HepG2 (cell line): ENCODE results near the gene WNT6. TPM values are rescaled to one million over a fixed set of nuclear protein-coding genes. Genes with fewer than 3 reads are reported as not detected.
"Not testable (repeated sequence)": the region's sequence is repeated elsewhere in the genome, so short reads cannot be mapped to it uniquely, and the experiment has no call there.

ENCODE experiments used
- ATAC-seq: fragments of 200-7000 bp; cut with Tn5 transposase; 3 replicates; pipeline ENCODE4 v1.9.1; 2020; ENCODE audit warnings: mild to moderate bottlenecking, moderate library complexity
- BruUV-seq: library from RNA; stranded (reverse); fragments of 400-500 nt; replicated peaks from 2 replicates; lab custom pipeline; 2021; lab: Mats Ljungman, UMichigan
- CTCF ChIA-PET: fragments of 300-600 bp; formaldehyde crosslinking; extraction: SDS; loops from one replicate; lab custom pipeline; 2021; ENCODE audit warnings: low total read pairs, inconsistent platforms, low intra/inter-chr PET ratio; lab: Yijun Ruan, JAX
- POLR2A ChIA-PET: fragments of 350-600 bp; sonication (Branson Sonifier 250); formaldehyde crosslinking; loops from one replicate; lab custom pipeline; 2020; ENCODE audit warnings: antibody characterized with exemption, inconsistent platforms; lab: Yijun Ruan, JAX
- DNase-seq: peaks from one replicate; pipeline ENCODE4 v3.0.0-alpha.2; 2015; ENCODE audit warnings: low spot score
- FAIRE-seq: peaks from 3 replicates; lab custom pipeline; 2011; peaks lifted over from hg19 to GRCh38; lab: Jason Lieb, UNC
- H2AFZ ChIP-seq: one replicate; pipeline ENCODE4 v1.6.1; 2011; ENCODE audit warnings: low read length, inconsistent platforms
- H3K27ac ChIP-seq: fragments of 300-600 bp; 3 replicates; pipeline ENCODE4 v1.8.0; 2011; ENCODE audit warnings: mixed run types, mild to moderate bottlenecking, mixed read lengths, low read length, inconsistent platforms; ENCODE audit not compliant: insufficient read depth; ENCODE audit errors: extremely low read length
- H3K27me3 ChIP-seq, 2 experiments: fragments of 200-600 bp in 1 of 2; 2 replicates in 1 of 2; 3 replicates in 1 of 2; pipeline versions ENCODE4 v1.6.0 to v1.8.0; 2011; ENCODE audit warnings: low read length in 2 of 2, mild to moderate bottlenecking in 2 of 2, moderate library complexity in 2 of 2, inconsistent platforms in 1 of 2; ENCODE audit not compliant: insufficient read depth in 2 of 2, control insufficient read depth in 1 of 2
- H3K36me3 ChIP-seq, 2 experiments: fragments of 200-600 bp in 1 of 2; replicated peaks in 1 of 2; 2 replicates in 1 of 2; 3 replicates in 1 of 2; pipeline versions ENCODE4 v1.5.1 to v1.8.0; 2011; ENCODE audit warnings: low read length in 2 of 2, inconsistent platforms in 1 of 2; ENCODE audit not compliant: insufficient read depth in 2 of 2, control insufficient read depth in 1 of 2
- H3K4me1 ChIP-seq: 2 replicates; pipeline ENCODE4 v1.5.1; 2012; ENCODE audit warnings: low read length, inconsistent platforms; ENCODE audit not compliant: insufficient read depth
- H3K4me2 ChIP-seq: 2 replicates; pipeline ENCODE4 v1.6.0; 2011; ENCODE audit warnings: low read depth, low read length, inconsistent platforms
- H3K4me3 ChIP-seq, 3 experiments: fragments of 200-600 bp in 1 of 3; sonication (generic), shearing (Covaris generic) in 1 of 3; replicated peaks in 1 of 3; 2 replicates each; pipeline ENCODE4 v1.5.1; 2011 to 2016; ENCODE audit warnings: low read length in 3 of 3, inconsistent platforms in 2 of 3, low read depth in 2 of 3, mild to moderate bottlenecking in 2 of 3, control low read depth in 1 of 3, mixed read lengths in 1 of 3; ENCODE audit not compliant: insufficient read depth in 1 of 3
- H3K79me2 ChIP-seq: one replicate; pipeline ENCODE4 v1.6.1; 2011; ENCODE audit warnings: low read length, inconsistent platforms; ENCODE audit not compliant: insufficient read depth
- H3K9ac ChIP-seq: 2 replicates; pipeline ENCODE4 v1.6.0; 2011; ENCODE audit warnings: mild to moderate bottlenecking, low read depth, low read length, inconsistent platforms; ENCODE audit not compliant: insufficient read depth
- H3K9me3 ChIP-seq: 2 replicates; pipeline ENCODE4 v1.5.1; 2012; ENCODE audit warnings: mild to moderate bottlenecking, low read length
- H4K20me1 ChIP-seq: 2 replicates; pipeline ENCODE4 v1.6.0; 2011; ENCODE audit warnings: inconsistent platforms, mild to moderate bottlenecking, low read length, moderate library complexity; ENCODE audit not compliant: insufficient read depth
- CEBPG ChIP-seq: IDR thresholded peaks from 2 replicates; pipeline ENCODE4 v1.6.1; 2016
- EP300 ChIP-seq, 3 experiments: sonication (generic) in 1 of 3; formaldehyde crosslinking in 1 of 3; IDR thresholded peaks; 2 replicates each; pipeline versions ENCODE4 v1.5.1 to v1.6.1; 2011 to 2020; ENCODE audit warnings: low read depth in 2 of 3, low read length in 2 of 3, borderline replicate concordance in 1 of 3, improper control_type of control experiment in 1 of 3, mild to moderate bottlenecking in 1 of 3, missing genetic modification reagents in 1 of 3, moderate library complexity in 1 of 3
- FOXP4 ChIP-seq: sonication (generic); formaldehyde crosslinking; IDR thresholded peaks from 2 replicates; pipeline ENCODE4 v1.4.0; 2020; ENCODE audit warnings: missing genetic modification reagents
- HNRNPK ChIP-seq: fragments of 200-400 bp; formaldehyde crosslinking; IDR thresholded peaks from 2 replicates; pipeline ENCODE4 v1.6.1; 2018; ENCODE audit warnings: low read length, low read depth, moderate library complexity, mild to moderate bottlenecking; ENCODE audit not compliant: poor library complexity, severe bottlenecking
- HOXA3 ChIP-seq: sonication (generic); formaldehyde crosslinking; IDR thresholded peaks from 2 replicates; pipeline ENCODE4 v1.5.0; 2020; ENCODE audit warnings: missing genetic modification reagents
- HOXD1 ChIP-seq: sonication (generic); formaldehyde crosslinking; IDR thresholded peaks from 2 replicates; pipeline ENCODE4 v1.5.0; 2020; ENCODE audit warnings: missing genetic modification reagents
- PATZ1 ChIP-seq: sonication (generic); formaldehyde crosslinking; IDR thresholded peaks from 2 replicates; pipeline ENCODE4 v1.4.0; 2020; ENCODE audit warnings: missing genetic modification reagents
- SOX13 ChIP-seq, 3 experiments: fragments of 450-650 bp in 1 of 3; sonication (generic) in 1 of 3; formaldehyde crosslinking in 1 of 3; IDR thresholded peaks in 2 of 3; conservative IDR thresholded peaks in 1 of 3; 2 replicates each; pipeline versions ENCODE4 v1.5.0 to v1.6.1; 2016 to 2020; ENCODE audit warnings: antibody characterized with exemption in 1 of 3, mild to moderate bottlenecking in 1 of 3, missing compliant biosample characterization in 1 of 3, missing genetic modification reagents in 1 of 3, moderate library complexity in 1 of 3
- SOX5 ChIP-seq: IDR thresholded peaks from 2 replicates; pipeline ENCODE4 v1.6.1; 2016; ENCODE audit warnings: borderline replicate concordance
- SP5 ChIP-seq: IDR thresholded peaks from 2 replicates; pipeline ENCODE4 v1.6.1; 2016; ENCODE audit warnings: low read depth, borderline replicate concordance
- TFDP1 ChIP-seq: IDR thresholded peaks from 2 replicates; pipeline ENCODE4 v1.6.1; 2016; ENCODE audit warnings: missing compliant biosample characterization, missing genetic modification reagents, borderline replicate concordance
- ZNF275 ChIP-seq: sonication (generic); formaldehyde crosslinking; IDR thresholded peaks from 2 replicates; pipeline ENCODE4 v1.8.0; 2022; ENCODE audit warnings: missing genetic modification reagents, mild to moderate bottlenecking, inconsistent platforms, borderline replicate concordance
- WGBS: methylation state at CpG from one replicate; pipeline ENCODE4 v1.1.6; 2017; ENCODE audit warnings: low lambda C conversion rate; 5-methylcytosine and 5-hydroxymethylcytosine counted together
- in situ Hi-C: cut with HindIII; loops from 2 replicates; pipeline ENCODE4 v1.10.0; 2017; ENCODE audit warnings: low pct_unique_long_range_greater_than_20kb; ENCODE audit not compliant: extremely low pct_ligation_motif_present
- intact Hi-C: fragments of 100-400 bp; cut with micrococcal nuclease; formaldehyde crosslinking; loops from one replicate; pipeline ENCODE4 v1.10.0; 2022; ENCODE audit not compliant: unreplicated experiment
- polyA plus RNA-seq, 8 experiments: library from polyadenylated mRNA; depleted of rRNA in 3 of 8; stranded (reverse) in 7 of 8; unstranded in 1 of 8; fragments of >200 nt; fragmentation: Illumina TruSeq in 4 of 8; extraction: Trizol in 4 of 8; gene quantifications; 2 replicates each; pipeline versions ENCODE4 v1.2.1 to v1.2.3, GENCODE V29; 2011 to 2016; ENCODE audit warnings: low read depth in 4 of 8, missing spikeins in 1 of 8, mixed read lengths in 1 of 8; ENCODE audit not compliant: insufficient read depth in 1 of 8
- total RNA-seq, 5 experiments: library from RNA; depleted of rRNA; stranded (reverse); fragments of >200 nt; fragmentation: Illumina TruSeq; extraction: Trizol; gene quantifications; 2 replicates each; pipeline ENCODE4 v1.2.3, GENCODE V29; 2016; ENCODE audit warnings: low read depth in 1 of 5

Gene WNT6
- total and polyA plus RNA-seq, 2 of the 13 experiments (the other 11 are each of a cell fraction or from before 2014, with no cell fraction given) = 0.20 TPM; not detected in 1

GRCh38 chr2:218846963-218847362, 12.6 kb upstream of the WNT6 start:
- not testable (repeated sequence) for H3K79me2 ChIP-seq; H3K36me3 ChIP-seq; H2AFZ ChIP-seq; H3K9me3 ChIP-seq; H4K20me1 ChIP-seq; H3K9ac ChIP-seq; BruUV-seq; TF ChIP-seq EP300 (CRISPR knock-in tag; IDR thresholded peaks at IDR 0.05; ENCODE audit: borderline replicate concordance); SOX13 (IDR thresholded peaks at IDR 0.05)
- ATAC-seq (peak; percentile 24), DNase-seq (peak; percentile 63), FAIRE-seq (peak; percentile 23)
- WGBS = 42% methylated on average over 18 of the region's 18 CpGs
- H3K27ac ChIP-seq = peak overlapping the region; percentile 2
- H3K27me3 ChIP-seq = peaks cover 2 to 29% of the 10 kb centered on the region in 2 experiments; a peak in 3 of 5 replicates
- peak overlapping the region in 2 of 3 experiments; percentile 34 to 63; a peak in 2 of 6 replicates for H3K4me3 ChIP-seq
- H3K4me1 ChIP-seq = peaks cover 29% of the 10 kb centered on the region
- CTCF ChIA-PET = interaction anchor here (1.2 to 3.7 kb wide), 10 partner anchors 41 to 199 kb away, joined by 3 to 241 read pairs (median 14); partner anchors contain the start of genes BCS1L, CYP27A1, TTLL4 and ZNF142
- in situ Hi-C loops (loop anchor here (25.0 kb wide), 1 partner anchor 110 kb away; no protein-coding TSS in a partner anchor), intact Hi-C loops (loop anchor here (1.0 to 2.0 kb wide), 6 partner anchors 64 to 198 kb away; partner anchors contain the start of genes CYP27A1 and TTLL4)
- H3K4me2 ChIP-seq = peak overlapping the region; percentile 82
- POLR2A ChIA-PET = interaction anchor here (1.1 to 2.6 kb wide), 7 partner anchors 65 to 188 kb away, joined by 3 to 13 read pairs (median 7); partner anchors contain the start of genes BCS1L, CYP27A1, TTLL4 and ZNF142
- peak; percentile 30; the same call in 1 of the 2 replicates for TF ChIP-seq TFDP1 (CRISPR knock-in tag)
- peak; percentile 36; the same call in 1 of the 2 replicates for TF ChIP-seq HOXA3
- peak; percentile 70 for TF ChIP-seq CEBPG
- TF ChIP-seq HNRNPK = peak; percentile 8
- peak; percentile 18; the same call in 1 of the 2 replicates for TF ChIP-seq SOX5 (CRISPR knock-in tag)
- 0 out of 2 replicates have a peak, but pooled peaks have one; percentile 2 for TF ChIP-seq ZNF275 (CRISPR knock-in tag)
- TF ChIP-seq EP300 (IDR thresholded peaks at IDR 0.05; ENCODE audit: low read depth in 2 of 2, low read length in 2 of 2) = peak in 1 of 2 experiments; percentile 20; a peak in 1 of 4 replicates
- TF ChIP-seq PATZ1 (CRISPR knock-in tag) = peak; percentile 41; the same call in 1 of the 2 replicates
- TF ChIP-seq SOX13 (CRISPR knock-in tag; conservative IDR thresholded peaks at IDR 0.05 in 1 of 2, IDR thresholded peaks at IDR 0.05 in 1 of 2) = peak in 1 of 2 experiments; percentile 34; a peak in 1 of 4 replicates
- peak; percentile 13; the same call in 1 of the 2 replicates for TF ChIP-seq FOXP4 (CRISPR knock-in tag)
- 0 out of 2 replicates have a peak, but pooled peaks have one; percentile 11 for TF ChIP-seq HOXD1
- peak; percentile 64; the same call in 1 of the 2 replicates for TF ChIP-seq SP5 (CRISPR knock-in tag)
